Cardiac septum (tissue), 1 donor: ENCODE measurements around the gene CACNA1A. TPM values are rescaled to one million over a fixed set of nuclear protein-coding genes. Genes with fewer than 3 reads are reported as not detected.
"Not testable (repeated sequence)": the region's sequence is repeated elsewhere in the genome, so short reads cannot be mapped to it uniquely, and the experiment has no call there.

Experiments used
- DNase-seq: peaks from one replicate; pipeline ENCODE4 v3.0.0-alpha.2; 2020; ENCODE audit warnings: low spot score
- intact Hi-C: fragments of 100-400 bp; cut with DNase I; formaldehyde crosslinking; loops from one replicate; pipeline ENCODE4 v1.14.0; 2022
- total RNA-seq: library from RNA; stranded (reverse); fragmentation: NEBNext Ultra II Directional; extraction: Animal tissue kit (Norgen Biotek cat#: 25700); gene quantifications from one replicate; pipeline ENCODE4 v1.2.1, GENCODE V29; 2021
- donor health status: DM: no; HTN: no; CAD: no.

CACNA1A gene
- total RNA-seq, 1 donor from 2014 or later = 1.3 TPM

DNA sequence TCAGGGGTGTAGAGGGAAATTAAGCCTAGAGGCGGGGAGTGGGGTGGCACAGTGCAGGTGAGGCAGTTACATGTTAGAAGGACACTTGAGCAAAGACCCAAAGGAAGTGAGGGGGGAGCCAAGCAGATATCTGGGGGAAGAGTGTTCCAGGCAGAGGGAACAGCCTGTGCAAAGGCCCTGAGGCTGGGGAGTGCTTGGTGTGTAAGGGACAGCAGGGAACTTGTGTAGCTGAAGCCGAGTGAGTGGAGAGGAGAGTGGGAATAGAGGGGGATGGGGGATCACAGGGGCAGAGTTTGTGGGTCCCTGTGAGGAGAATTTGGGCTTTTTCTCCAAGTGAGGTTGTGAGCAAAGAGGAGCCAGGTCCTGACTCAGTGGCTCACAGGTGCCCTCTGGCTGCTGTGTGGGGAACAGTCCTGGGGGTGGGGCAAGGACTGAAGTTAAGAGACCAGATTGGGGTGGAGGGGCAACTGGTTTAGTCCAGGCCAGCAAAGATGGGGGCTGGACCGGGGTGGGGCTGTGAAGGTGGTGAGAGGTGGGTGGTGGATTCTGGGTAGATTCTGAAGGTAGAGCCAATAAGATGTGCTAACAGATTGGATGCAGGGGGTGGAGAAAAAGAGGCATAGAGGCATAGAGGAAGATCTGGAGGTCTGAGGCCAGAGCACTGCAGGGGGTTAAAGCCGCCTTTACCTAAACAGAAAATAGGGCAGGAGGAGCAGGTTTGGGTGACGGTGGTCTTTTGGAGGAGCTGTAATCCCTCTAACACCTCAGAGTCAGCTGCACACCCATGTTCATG, 75.3 kb downstream of the CACNA1A start:
- intact Hi-C loops = loop anchor here (5.0 kb wide), 1 partner anchor 154 kb away; no protein-coding TSS in a partner anchor
- no peak for DNase-seq

DNA sequence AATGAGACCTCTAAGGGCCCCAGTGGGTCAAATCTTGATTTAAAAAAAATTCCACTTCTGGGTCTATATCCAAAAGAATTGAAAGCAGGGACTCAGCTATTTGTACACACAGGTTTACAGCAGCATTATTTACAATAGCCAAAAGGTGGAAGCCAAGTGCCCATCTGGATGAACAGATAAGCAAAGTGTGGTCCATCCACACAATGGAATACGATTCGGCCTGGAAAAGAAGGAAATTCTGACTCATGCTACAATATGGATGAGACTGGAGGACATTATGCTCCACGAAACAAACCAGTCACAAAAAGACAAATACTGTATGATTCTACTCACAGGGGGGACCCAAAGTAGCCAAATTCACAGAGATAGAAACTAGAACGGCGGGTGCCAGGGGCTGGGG, 76.7 kb downstream of the CACNA1A start:
- intact Hi-C loops = no loop called here
- DNase-seq = no peak

DNA sequence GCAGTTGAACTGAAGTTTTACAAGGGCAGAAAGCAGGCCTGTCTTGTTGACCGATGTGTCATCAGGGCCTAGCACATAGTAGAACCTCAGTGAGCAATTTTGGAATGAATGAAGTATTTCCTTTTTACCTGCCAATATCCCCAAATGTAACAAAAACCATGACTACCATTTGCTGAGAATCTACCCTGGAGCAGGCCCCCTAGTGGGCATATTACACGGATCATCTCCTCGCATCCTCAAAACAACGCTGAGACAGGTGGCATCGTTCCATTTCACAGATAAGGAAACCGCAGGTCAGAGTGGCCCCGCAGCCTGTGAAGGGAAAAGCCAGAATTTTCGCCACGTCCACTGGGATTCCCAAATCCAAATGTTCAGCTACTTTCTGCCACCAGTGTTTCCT, 77.9 kb downstream of the CACNA1A start:
- no peak for DNase-seq
- intact Hi-C loops = no loop called here

DNA sequence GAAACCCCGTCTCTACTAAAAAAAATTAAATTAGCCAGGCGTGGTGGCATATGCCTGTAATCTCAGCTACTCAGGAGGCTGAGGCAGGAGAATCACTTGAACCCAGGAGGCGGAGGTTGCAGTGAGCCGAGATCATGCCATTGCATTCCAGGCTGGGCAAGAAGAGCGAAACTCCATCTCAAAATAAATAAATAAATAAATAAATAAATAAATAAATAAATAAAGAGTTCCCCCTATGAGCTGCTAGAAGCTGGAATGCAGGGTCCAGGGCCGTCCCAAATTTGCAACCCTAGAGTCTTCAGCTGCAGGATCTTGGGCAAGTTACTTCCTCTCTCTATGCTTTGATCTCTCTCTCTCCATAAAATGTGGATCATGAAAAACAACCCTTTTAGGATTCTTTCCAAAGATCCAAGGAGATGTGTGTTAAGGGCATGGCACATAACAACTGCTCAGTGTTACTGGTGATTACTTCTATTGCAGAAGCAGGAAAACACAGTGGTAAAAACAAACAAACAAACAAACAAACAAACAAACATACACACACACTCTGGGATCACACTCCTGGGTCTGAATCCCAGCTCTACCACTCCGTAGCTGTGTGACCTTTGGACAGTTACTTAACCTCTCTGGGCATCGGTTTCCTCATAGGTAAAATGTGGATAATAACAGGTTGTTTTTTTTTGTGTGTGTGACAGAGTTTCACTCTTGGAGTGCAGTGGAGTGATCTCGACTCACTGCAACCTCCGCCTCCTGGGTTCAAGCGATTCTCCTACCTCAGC, 78.8 kb downstream of the CACNA1A start:
- intact Hi-C loops = no loop called here
- no peak for DNase-seq

DNA sequence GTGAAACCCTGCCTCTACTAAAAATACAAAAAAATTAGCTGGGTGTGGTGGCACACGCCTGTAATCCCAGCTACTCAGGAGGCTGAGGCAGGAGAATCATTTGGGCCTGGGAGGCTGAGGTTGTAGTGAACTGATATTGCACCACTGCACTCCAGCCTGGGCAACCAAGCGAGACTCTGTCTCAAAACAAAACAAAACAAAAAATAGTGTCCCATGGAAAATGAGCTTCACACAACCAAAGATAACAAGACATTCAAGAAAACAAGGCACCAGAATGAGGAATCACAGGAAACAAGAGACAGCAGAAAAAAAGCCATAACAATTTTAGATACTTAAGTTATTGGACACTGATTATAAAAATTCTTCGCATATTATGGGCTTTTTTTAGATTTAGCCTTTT, 80.4 kb downstream of the CACNA1A start:
- intact Hi-C loops = not testable (repeated sequence)

DNA sequence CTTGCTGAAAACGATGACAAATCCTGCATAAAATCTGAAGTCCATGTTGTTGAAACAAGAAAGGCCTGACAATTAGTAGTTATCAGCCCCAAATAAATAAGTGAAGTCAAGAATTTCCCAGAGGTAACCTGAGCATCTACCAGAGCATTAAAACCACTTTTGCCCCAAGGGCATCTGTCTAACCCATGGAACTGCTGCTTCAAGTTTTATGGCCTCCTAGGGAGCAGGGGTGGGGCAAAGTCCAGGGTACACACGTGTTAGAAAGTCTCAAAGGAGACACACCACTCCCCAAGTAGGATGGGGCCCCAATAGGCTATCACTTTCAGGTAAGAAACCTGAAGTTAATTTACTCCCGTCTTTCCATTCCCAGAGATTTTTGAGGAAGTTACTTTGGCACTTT, 81.1 kb downstream of the CACNA1A start:
- intact Hi-C loops = no loop called here
- no peak for DNase-seq

More for the DNA sequence above, 80.4 kb downstream of the CACNA1A start:
- not testable (repeated sequence) for DNase-seq

DNA sequence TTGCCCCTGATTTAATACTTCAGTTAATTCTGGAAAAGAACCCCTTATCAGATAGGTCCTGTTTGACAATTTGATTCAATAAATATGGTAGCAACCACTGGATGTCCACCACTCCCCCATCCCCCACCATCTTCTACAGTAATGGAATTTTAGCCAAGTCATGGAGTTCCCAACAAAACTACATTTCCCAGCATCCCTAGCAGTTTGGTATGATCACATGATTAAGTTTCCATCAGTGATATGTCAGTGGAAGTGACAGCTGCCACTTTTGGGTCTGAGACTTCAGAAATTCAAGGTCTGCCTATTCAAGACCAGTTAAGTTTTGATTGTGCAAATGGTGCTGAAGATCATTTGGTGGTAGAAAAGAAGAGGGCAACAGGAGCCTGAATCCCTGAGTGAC, 85.5 kb downstream of the CACNA1A start:
- intact Hi-C loops = no loop called here
- no peak for DNase-seq

DNA sequence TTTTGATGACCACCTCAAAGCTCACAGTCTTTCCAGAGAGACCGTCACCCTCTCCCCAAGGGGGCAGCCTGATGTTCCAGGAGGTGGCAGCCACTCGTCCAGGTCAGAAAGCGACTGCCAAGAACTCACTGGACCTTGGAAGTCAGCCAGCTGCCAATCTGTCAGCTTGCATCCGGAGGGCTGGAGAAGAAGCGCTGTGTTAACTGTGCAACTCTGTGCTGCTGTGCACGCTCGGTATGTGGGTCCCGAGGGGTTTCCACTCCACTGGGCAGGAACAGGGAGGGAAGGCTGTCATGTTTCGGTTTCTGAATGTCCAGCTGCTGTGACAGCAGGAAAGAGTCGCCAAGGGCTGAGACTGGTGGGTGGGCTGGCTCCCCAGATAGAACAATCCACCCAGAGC, 89.2 kb downstream of the CACNA1A start:
- intact Hi-C loops = no loop called here
- DNase-seq = no peak

DNA sequence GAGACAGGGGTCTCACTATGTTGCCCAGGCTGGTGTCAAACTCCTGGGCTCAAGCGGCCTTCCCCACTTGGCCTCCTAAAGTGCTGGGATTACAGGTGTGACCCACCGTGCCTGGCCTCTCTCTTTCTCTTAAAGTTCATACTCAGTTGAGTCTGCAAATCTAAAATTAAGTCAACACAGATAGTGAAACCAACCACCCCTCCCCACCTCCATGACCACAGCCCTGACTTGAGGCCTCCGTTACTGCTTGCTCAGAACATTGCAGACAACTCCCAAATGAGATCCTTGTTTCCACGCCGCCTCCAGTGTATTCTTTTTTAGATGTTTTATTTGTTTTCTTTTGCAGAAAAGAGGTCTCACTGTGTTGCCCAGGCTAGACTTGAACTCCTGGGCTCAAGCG, 94.4 kb downstream of the CACNA1A start:
- intact Hi-C loops = no loop called here
- DNase-seq = no peak

DNA sequence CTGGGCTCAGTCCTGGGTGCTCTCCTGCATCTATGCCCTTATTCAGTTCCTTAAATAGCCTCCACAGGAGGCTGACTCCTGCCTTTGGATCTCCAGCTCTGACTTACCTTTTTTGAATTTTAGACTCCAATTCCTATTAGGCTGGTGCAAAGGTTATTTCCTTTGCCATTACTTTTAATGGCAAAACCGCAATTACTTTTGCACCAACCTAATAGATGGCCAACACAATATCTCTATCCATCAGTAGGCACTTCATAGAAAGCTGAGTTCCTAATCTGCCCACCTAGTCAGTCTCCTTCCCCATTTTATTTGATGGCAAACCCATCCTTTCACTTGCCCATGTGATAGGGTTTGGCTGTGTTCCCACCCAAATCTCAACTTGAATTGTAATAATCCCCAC, 95.3 kb downstream of the CACNA1A start:
- no peak for DNase-seq
- intact Hi-C loops = no loop called here

DNA sequence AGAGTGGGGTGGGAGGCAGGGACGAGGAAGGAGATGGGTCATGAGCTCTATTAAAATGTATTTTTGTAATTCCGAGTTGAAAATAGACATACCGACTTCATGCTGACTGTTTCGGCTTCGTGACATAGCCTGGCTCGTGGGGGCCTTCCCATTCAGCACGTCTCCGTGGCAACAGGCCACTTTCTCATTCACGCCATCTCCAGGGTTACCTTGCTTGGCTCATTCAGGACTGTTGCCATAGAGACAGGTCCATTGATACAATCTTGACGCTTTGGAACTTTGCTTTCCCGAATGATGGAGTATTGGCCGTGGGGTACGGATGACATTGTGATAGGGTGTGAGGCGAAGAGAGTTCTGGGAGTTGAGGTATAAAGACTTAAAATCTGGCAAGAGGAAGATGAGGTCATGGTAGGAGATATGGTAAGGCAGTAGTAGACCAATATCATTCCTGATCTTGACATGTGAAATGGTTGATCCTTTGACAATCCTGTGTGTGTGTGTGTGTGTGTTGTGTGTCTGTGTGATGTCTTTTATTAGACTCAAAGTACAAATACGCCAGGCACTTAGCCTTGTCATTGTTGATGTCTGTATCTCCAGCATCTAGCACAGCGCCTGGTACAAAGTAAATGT, 97.3 kb downstream of the CACNA1A start:
- intact Hi-C loops = no loop called here
- no peak for DNase-seq

DNA sequence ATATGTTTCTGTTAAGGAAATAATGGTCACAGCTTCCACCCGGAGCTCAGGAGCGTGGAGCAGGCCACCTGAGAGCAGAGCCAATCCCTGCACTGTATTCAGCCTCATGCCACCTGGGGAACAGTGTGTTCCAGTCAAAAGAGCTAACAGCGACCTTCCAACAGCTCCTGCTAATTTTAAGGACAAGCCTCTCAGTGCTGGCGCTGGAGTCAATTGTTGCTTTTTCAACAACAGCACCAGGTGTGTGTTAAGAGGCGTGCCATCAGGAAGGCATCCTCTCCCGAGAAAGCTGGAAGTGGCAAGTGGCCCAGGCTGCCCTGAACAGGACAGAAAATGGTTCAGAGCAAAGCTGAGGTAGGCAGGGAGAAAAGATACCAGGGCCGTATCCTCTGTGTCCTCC, 102.0 kb downstream of the CACNA1A start:
- intact Hi-C loops = no loop called here
- no peak for DNase-seq

DNA sequence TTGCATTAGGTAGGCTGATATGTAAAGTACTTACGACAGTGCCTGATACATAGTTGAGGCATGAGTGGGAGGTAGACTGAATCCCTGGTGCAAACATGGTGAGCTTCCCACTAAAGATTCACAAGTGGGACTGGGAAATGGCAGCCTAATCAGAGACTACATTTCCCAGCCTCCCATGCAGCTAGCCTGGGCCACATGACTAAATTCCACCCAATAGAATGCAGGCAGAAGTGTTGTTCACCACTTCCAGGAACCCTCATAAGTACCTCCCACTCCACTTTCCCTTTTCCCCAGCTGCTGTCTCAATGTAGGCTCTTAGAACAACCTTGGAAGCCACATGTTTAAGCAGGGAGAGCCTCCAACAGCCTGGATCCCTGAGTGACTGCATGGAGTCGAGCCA, 104.9 kb downstream of the CACNA1A start:
- intact Hi-C loops = no loop called here
- no peak for DNase-seq

DNA sequence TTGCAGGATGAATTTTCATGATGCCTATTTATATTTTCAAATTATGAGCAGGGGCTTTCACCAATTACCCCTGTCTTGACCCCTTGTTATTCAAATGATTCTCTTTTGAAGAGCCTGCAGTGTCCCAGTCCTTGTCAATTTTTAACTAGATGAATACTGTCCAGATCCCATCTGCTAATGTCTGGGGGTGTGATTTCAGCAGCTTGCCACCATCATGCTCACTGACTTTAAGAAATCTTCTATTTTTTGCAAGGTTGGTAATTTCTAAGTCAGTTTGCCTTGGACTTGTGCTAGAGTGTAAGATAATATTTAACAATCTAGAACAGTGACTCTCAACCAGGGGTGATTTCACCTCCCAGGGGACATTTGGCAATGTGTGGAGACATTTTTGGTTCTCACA, 106.0 kb downstream of the CACNA1A start:
- no peak for DNase-seq
- intact Hi-C loops = no loop called here

DNA sequence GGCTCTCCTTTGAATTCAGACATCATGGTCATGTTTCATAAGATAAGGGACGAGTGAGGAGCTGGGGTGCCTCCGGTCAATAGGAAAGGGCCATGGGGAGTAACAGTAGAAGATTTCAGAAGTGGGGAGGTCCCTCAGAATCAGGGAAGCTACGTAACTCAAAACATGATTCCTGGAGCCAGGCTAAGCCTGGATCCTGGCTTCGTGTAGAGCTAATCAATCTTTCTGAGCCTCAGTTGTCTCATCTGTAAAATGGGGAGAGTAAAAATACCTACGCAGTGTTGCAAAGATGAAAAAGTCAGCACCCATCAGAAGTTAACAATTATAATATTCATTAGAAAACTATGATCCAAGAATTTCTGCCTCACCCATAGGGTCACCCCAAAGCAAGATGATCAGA, 106.5 kb downstream of the CACNA1A start:
- DNase-seq = no peak
- intact Hi-C loops = no loop called here

DNA sequence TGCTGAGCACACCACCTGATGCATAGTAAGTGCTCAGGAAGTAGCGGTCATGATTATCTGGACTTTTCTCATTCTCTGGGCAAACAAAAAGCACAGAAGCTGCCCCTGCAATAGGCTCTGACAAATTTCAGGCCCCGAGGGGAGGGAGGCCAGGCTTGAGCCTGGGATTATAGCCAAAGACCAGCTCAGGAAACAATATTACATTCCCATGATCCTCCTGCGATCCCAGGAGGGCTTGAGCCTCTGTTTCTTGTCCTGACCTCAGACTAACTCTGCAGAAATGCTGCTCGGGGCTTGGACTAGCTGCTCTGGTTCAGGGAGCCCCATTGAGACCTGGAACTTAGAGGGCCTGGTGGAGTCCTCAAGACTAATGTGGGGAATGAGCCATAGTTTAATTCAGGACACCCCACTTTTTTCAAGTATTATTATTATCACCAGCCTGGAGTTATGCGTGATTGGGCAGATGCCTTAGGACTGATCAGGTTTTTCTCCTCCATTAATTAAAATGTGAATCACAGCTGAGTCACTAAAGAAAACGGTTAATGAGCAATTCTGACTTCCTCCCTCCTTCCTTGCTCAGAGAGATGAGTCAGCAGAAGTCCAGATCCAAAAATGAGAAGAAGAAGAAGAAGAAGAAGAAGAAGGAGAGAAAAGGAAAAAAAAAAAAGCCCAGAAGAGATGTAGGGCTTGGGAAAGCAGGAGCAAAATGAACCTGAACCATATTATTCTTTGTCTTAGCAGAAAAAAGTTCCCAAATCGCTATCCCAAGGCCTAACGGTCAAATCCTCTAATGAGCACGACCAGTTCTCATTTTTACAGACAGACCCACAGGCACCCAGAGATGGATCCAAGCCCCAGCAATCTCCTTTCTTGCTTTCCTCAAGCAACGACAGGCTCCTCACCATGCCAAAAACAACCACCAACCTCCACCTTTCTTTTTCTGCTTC, 107.2 kb downstream of the CACNA1A start:
- no peak for DNase-seq
- intact Hi-C loops = no loop called here

DNA sequence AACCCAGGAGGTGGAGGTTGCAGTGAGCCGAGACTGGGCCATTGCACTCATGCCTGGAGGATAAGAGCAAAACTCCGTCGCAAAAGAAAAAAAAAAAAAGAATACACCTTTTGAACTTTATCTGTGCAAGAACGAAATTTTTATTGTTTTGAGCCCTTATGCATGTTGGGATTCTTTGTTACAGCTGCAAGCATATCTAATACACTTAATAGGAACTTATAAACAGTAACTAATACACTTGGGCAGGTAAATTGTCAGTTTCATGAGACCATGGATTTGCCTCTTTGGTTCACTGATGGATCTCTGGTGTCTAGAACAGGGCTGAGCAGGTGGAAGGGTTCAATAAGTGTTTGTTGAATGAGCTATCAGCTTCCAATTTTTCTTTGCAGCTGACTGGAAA, 108.1 kb downstream of the CACNA1A start:
- no peak for DNase-seq

DNA sequence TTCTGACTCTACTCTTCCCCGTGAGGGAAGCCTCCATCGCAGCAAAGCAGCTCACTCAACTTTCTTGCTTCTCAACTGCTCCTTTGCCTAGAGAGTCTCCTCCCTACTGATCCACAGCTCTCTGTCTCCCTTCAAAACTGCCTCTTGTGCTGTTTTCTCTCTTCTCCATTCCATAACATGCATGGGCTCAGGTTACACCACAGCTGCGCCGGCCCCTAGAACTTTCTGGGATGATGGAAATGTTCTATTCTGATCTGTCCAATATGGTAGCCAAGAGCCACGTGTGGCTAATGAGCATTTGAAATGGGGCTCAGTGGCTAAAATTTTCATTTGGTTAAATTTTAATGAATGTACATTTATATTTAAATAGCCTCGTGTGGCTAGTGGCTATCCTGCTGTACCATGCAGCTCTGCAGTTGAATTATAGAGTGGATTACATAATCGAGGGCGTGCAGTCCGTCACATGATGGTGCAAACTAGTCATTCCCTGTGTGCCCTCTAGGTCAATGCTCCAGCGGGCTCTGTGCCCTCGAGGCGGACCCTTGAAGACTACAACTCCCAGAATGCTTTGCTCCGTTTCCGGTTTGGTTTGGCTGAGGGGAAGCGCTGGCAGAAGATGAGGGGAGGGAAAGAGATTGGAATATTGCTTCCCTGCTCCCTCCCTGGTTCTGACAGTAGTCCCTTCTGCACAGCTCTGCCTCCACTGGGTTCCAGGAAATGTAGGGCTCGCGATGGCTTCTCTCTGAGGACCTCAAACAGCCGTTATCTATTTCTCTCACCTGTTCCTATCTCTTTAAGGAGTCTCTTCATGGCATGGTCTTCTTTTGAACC, 109.8 kb downstream of the CACNA1A start:
- no peak for DNase-seq

More for the DNA sequence above, 108.1 kb downstream of the CACNA1A start:
- intact Hi-C loops = no loop called here

DNA sequence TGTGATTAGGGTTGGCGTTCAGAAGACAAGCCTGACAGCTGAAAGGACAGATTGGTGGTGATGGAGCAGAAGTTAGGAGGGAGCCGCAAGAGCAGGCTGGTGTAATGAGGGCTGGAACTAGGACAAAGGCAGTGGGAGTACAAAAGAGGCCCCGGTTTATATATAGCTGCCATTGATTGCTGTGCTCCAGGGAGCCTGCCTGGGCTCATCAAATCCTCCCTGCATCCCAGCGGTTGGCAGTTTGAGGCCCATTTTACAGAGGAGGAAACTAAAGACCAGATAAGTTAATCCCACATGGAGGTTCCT, 123.7 kb downstream of the CACNA1A start:
- intact Hi-C loops = no loop called here

More for the DNA sequence above, 109.8 kb downstream of the CACNA1A start:
- intact Hi-C loops = no loop called here

More for the DNA sequence above, 123.7 kb downstream of the CACNA1A start:
- DNase-seq = no peak
